ENCODE measurements around the gene DAP3. TPM values are rescaled to one million over a fixed set of nuclear protein-coding genes. Genes with fewer than 3 reads are reported as not detected.
"Not testable (repeated sequence)": the region's sequence is repeated elsewhere in the genome, so short reads cannot be mapped to it uniquely, and the experiment has no call there.

The DAP3 gene
- total and polyA plus RNA-seq, 10 of the 15 experiments (the other 5 are each of a cell fraction or from before 2014, with no cell fraction given) = 60.0 to 223 (median 138) TPM

DNA sequence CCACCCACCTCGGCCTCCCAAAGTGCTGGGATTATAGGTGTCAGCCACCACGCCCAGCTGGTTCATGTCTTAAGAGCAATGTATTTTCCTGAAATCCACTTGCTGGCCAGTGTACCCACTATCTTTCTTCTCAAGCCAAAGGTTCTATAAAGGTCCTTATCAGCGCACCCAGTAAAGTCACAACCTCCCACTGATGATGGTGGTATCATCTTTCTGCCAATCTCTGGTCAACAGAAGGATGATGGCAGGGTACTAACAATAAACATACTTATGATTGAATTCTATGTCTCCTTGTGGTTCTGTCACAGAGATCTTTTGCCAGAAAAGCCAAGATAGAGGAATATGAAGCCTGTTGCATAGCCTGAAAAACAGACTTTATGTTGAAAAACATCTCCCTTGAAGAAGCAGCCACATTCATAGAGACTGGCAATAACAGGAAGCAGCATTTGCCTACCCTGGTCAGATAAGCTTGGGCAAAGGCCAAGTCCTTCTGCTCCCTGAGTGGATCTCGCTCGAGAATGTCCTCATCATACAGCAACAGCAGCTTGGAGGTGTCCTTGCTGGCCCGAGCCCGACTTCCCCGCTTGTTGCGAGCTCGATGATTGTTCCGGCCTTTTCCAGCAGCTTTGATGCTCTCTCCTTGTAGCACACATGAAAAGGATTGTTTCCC lies 73.0 kb downstream of the DAP3 start:
- H3K36me3 ChIP-seq (ENCODE audit: control insufficient read depth in 2 of 2, insufficient read depth in 2 of 2, low read length in 1 of 2) = peaks cover 6 to 21% of the 10 kb centered on the region in 2 experiments
- FAIRE-seq = no peak
- BruUV-seq (replicated peaks) = no TSS peak
- H3K4me1 ChIP-seq (ENCODE audit: control insufficient read depth, insufficient read depth, low read length) = no peaks in the 10 kb centered on the region
- H3K79me2 ChIP-seq (ENCODE audit: control insufficient read depth, insufficient read depth, low read length) = no peaks in the 10 kb centered on the region
- no peak overlapping the region for H3K27ac ChIP-seq (ENCODE audit: control insufficient read depth, insufficient read depth)
- DNase-seq (ENCODE audit: low read depth, low spot score) = no peak
- no peaks in the 10 kb centered on the region for H4K20me1 ChIP-seq (ENCODE audit: control insufficient read depth, insufficient read depth)
- CTCF ChIA-PET = no interaction called here
- no peak overlapping the region for H3K9ac ChIP-seq (ENCODE audit: control insufficient read depth, insufficient read depth, low read length)
- in situ Hi-C loops (cut with MboI) = no loop called here
- intact Hi-C loops (cut with micrococcal nuclease; ENCODE audit: unreplicated experiment) = no loop called here
- 88% methylated on average over 11 of the region's 11 CpGs for WGBS (ENCODE audit: insufficient coverage, insufficient replicate concordance, low lambda C conversion rate, missing lambda C conversion rate)
- no peak overlapping the region for H3K4me2 ChIP-seq (ENCODE audit: control insufficient read depth, insufficient read depth)
- H3K9me3 ChIP-seq (replicated peaks; ENCODE audit: control insufficient read depth, insufficient read depth, low read length) = no peaks in the 10 kb centered on the region
- POLR2A ChIA-PET = no interaction called here
- RAD21 ChIA-PET (ENCODE audit: unreplicated experiment) = no interaction called here
- ATAC-seq = no peak
- TF ChIP-seq NR2C1 (IDR thresholded peaks at IDR 0.05) (no peak), KLF5 (IDR thresholded peaks at IDR 0.05; ENCODE audit: partially characterized antibody) (no peak), TARDBP (IDR thresholded peaks at IDR 0.05; ENCODE audit: borderline replicate concordance) (no peak)
- no peak overlapping the region for H2AFZ ChIP-seq (ENCODE audit: control insufficient read depth, low read depth, low read length)
- no peaks in the 10 kb centered on the region for H3K27me3 ChIP-seq (replicated peaks in 1 of 2; ENCODE audit: control insufficient read depth in 2 of 2, insufficient read depth in 2 of 2, low read length in 1 of 2)
- SMC1A ChIA-PET (ENCODE audit: uncharacterized antibody, unreplicated experiment) = interaction anchor here (0.7 kb wide), 1 partner anchor 252 kb away, joined by 3 read pairs; no protein-coding TSS in a partner anchor
- H3K4me3 ChIP-seq = no peak overlapping the region

DNA sequence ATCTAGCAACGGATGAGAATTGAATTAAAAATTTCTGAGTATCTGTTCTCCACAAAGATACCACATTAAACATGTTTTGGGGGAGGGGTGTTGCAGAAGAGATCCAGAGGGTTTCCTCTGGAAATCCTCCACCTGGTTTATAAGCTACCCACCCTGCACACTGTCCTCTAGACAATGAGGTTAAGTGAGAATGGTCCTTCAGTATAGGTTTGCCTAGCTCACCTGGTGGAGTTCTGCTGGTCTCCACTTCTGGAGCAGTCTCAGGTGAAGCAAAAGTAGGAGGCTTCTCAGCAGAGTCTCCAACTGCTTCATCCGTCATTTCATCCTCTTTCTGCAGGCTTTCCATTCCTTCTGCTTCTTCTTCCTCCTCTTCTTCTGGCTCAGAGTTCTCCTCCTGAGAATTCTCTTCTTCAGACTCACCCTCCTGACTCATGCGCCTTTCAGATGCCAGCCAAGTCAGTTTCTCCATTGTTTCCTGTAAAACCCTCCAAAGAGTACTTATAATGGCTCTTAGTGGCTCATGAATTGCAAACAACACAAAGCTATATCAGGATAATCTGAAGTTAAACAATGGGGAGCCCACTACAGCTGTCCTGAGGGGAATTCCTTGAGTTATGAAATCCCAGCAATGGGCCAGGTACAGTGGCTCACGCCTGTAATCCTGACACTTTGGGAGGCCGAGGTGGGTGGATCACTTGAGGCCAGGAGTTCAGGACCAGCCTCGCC lies 74.4 kb downstream of the DAP3 start:
- H3K79me2 ChIP-seq (ENCODE audit: control insufficient read depth, insufficient read depth, low read length); H3K9me3 ChIP-seq (replicated peaks; ENCODE audit: control insufficient read depth, insufficient read depth, low read length); DNase-seq (ENCODE audit: low read depth, low spot score); intact Hi-C loops (cut with micrococcal nuclease; ENCODE audit: unreplicated experiment); ATAC-seq; H2AFZ ChIP-seq (ENCODE audit: control insufficient read depth, low read depth, low read length); POLR2A ChIA-PET; H3K9ac ChIP-seq (ENCODE audit: control insufficient read depth, insufficient read depth, low read length); CTCF ChIA-PET; H3K4me1 ChIP-seq (ENCODE audit: control insufficient read depth, insufficient read depth, low read length); FAIRE-seq; H3K27ac ChIP-seq (ENCODE audit: control insufficient read depth, insufficient read depth); in situ Hi-C loops (cut with MboI); H3K4me2 ChIP-seq (ENCODE audit: control insufficient read depth, insufficient read depth); BruUV-seq (replicated peaks); H3K27me3 ChIP-seq (replicated peaks in 1 of 2; ENCODE audit: control insufficient read depth in 2 of 2, insufficient read depth in 2 of 2, low read length in 1 of 2); H4K20me1 ChIP-seq (ENCODE audit: control insufficient read depth, insufficient read depth); H3K4me3 ChIP-seq; RAD21 ChIA-PET (ENCODE audit: unreplicated experiment): not testable (repeated sequence)
- WGBS (ENCODE audit: insufficient coverage, insufficient replicate concordance, low lambda C conversion rate, missing lambda C conversion rate) = 79% methylated on average over 6 of the region's 6 CpGs
- H3K36me3 ChIP-seq (ENCODE audit: control insufficient read depth in 2 of 2, insufficient read depth in 2 of 2, low read length in 1 of 2) = peaks cover 3 to 15% of the 10 kb centered on the region in 2 experiments
- SMC1A ChIA-PET (ENCODE audit: uncharacterized antibody, unreplicated experiment) = interaction anchor here (1.2 kb wide), 1 partner anchor 41 kb away, joined by 3 read pairs; no protein-coding TSS in a partner anchor

DNA sequence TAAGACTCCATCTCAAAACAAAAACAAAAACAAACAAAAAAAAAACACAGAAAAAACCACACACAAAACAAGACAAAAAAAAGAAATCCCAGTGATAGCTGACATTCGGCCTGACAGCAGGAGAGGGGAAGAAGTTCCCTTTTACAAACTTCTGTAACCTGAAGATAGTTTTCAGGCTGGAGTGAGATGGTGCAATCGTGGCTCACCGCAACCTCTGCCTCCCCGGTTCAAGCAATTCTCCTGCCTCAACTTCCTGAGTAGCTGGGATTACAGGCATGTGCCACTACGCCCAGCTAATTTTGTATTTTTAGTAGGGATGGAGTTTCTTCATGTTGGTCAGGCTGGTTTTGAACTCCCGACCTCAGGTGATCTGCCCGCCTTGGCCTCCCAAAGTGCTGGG lies 75.1 kb downstream of the DAP3 start:
- SMC1A ChIA-PET (ENCODE audit: uncharacterized antibody, unreplicated experiment); H3K4me2 ChIP-seq (ENCODE audit: control insufficient read depth, insufficient read depth); RAD21 ChIA-PET (ENCODE audit: unreplicated experiment); H3K4me3 ChIP-seq; H3K4me1 ChIP-seq (ENCODE audit: control insufficient read depth, insufficient read depth, low read length); BruUV-seq (replicated peaks); H3K79me2 ChIP-seq (ENCODE audit: control insufficient read depth, insufficient read depth, low read length); H3K9ac ChIP-seq (ENCODE audit: control insufficient read depth, insufficient read depth, low read length); DNase-seq (ENCODE audit: low read depth, low spot score); in situ Hi-C loops (cut with MboI); H3K9me3 ChIP-seq (replicated peaks; ENCODE audit: control insufficient read depth, insufficient read depth, low read length); intact Hi-C loops (cut with micrococcal nuclease; ENCODE audit: unreplicated experiment); H2AFZ ChIP-seq (ENCODE audit: control insufficient read depth, low read depth, low read length); ATAC-seq; H3K27me3 ChIP-seq (replicated peaks in 1 of 2; ENCODE audit: control insufficient read depth in 2 of 2, insufficient read depth in 2 of 2, low read length in 1 of 2); H4K20me1 ChIP-seq (ENCODE audit: control insufficient read depth, insufficient read depth); FAIRE-seq; H3K27ac ChIP-seq (ENCODE audit: control insufficient read depth, insufficient read depth); CTCF ChIA-PET; POLR2A ChIA-PET: not testable (repeated sequence)
- H3K36me3 ChIP-seq (ENCODE audit: control insufficient read depth in 2 of 2, insufficient read depth in 2 of 2, low read length in 1 of 2) = peaks cover 5 to 14% of the 10 kb centered on the region in 2 experiments
- WGBS (ENCODE audit: insufficient coverage, insufficient replicate concordance, low lambda C conversion rate, missing lambda C conversion rate) = 97% methylated on average over 7 of the region's 7 CpGs

Measured in GM12878 (cell line).